PFSK-1 (cell line): ENCODE results near the gene GAST. TPM values are rescaled to one million over a fixed set of nuclear protein-coding genes. Genes with fewer than 3 reads are reported as not detected.

Source experiments
- FOXP2 ChIP-seq: optimal IDR thresholded peaks from 2 replicates; pipeline ENCODE3; 2011; ENCODE audit warnings: borderline replicate concordance, control low read depth, inconsistent platforms; ENCODE audit not compliant: insufficient read depth; ENCODE audit errors: extremely low read length, extremely low read depth
- POLR2AphosphoS5 ChIP-seq: IDR thresholded peaks from 2 replicates; pipeline ENCODE4 v1.6.1; 2012; ENCODE audit warnings: low read depth, mild to moderate bottlenecking, control low read depth, low read length, moderate library complexity
- SIN3A ChIP-seq: IDR thresholded peaks from 2 replicates; pipeline ENCODE4 v1.6.1; 2012; ENCODE audit warnings: mild to moderate bottlenecking, low read length, moderate library complexity, borderline replicate concordance; ENCODE audit not compliant: insufficient read depth
- TAF1 ChIP-seq: IDR thresholded peaks from 2 replicates; pipeline ENCODE4 v1.6.1; 2012; ENCODE audit warnings: low read length, control low read depth, borderline replicate concordance; ENCODE audit not compliant: insufficient read depth
- polyA plus RNA-seq: library from polyadenylated mRNA; unstranded; fragments of >200 nt; gene quantifications from one replicate; pipeline ENCODE4 v1.2.1, GENCODE V29; 2012; ENCODE audit warnings: low read depth, missing spikeins; ENCODE audit not compliant: insufficient read length
- TF ChIP-seq, protein P1 (sequence below), 2 experiments: IDR thresholded peaks; 2 replicates each; pipeline versions ENCODE4 v1.6.1 to v1.8.0; 2011 to 2012; ENCODE audit warnings: low read depth in 2 of 2, low read length in 2 of 2, control low read depth in 1 of 2, inconsistent platforms in 1 of 2, mild to moderate bottlenecking in 1 of 2, moderate library complexity in 1 of 2; ENCODE audit not compliant: insufficient read depth in 1 of 2

Gene GAST, protein sequence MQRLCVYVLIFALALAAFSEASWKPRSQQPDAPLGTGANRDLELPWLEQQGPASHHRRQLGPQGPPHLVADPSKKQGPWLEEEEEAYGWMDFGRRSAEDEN
- not detected for polyA plus RNA-seq

DNA sequence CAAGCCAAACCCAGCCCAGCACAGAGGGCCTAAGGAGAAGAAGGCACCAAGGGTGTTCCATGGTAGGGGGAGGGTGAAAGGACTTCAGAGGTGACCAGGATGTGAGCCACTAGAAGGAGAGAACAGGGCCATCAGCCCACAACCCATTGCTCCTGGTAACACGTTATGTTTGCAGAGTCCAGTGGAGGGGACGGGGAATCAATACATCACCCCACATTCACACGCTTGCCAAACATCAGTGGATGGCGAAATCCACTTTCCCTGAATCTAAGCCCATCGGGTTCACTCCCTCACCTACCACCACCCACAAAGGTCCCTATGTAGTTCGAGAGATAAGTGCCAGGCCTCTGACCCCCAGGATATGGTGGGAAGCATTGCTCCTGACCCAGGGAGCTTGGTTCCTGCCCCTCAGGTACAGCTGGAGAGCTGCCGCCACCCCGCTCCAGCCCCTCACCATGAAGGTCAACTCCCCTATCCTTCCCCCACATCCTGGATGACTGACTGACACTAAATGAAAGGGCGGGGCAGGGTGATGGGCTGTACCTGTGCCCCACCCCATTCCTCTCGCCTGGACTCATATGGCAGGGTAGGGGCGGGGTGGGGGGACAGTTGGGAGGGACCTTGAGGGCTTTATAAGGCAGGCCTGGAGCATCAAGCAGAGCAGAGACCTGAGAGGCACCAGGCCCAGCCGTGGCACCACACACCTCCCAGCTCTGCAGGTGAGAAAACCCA, at the start of gene GAST:
Gene GAST, plus strand, starts transcription at position 663 of the 732 bp plus-strand sequence. CDS start 3,106 bp downstream, outside the sequence.
- no peak for TF ChIP-seq SIN3A
- TF ChIP-seq FOXP2, result no peak
- TF ChIP-seq, protein P1, sequence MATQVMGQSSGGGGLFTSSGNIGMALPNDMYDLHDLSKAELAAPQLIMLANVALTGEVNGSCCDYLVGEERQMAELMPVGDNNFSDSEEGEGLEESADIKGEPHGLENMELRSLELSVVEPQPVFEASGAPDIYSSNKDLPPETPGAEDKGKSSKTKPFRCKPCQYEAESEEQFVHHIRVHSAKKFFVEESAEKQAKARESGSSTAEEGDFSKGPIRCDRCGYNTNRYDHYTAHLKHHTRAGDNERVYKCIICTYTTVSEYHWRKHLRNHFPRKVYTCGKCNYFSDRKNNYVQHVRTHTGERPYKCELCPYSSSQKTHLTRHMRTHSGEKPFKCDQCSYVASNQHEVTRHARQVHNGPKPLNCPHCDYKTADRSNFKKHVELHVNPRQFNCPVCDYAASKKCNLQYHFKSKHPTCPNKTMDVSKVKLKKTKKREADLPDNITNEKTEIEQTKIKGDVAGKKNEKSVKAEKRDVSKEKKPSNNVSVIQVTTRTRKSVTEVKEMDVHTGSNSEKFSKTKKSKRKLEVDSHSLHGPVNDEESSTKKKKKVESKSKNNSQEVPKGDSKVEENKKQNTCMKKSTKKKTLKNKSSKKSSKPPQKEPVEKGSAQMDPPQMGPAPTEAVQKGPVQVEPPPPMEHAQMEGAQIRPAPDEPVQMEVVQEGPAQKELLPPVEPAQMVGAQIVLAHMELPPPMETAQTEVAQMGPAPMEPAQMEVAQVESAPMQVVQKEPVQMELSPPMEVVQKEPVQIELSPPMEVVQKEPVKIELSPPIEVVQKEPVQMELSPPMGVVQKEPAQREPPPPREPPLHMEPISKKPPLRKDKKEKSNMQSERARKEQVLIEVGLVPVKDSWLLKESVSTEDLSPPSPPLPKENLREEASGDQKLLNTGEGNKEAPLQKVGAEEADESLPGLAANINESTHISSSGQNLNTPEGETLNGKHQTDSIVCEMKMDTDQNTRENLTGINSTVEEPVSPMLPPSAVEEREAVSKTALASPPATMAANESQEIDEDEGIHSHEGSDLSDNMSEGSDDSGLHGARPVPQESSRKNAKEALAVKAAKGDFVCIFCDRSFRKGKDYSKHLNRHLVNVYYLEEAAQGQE (IDR thresholded peaks at IDR 0.05; ENCODE audit: insufficient read depth in 1 of 2, low read depth in 2 of 2, low read length in 2 of 2), result no peak
- no peak for TF ChIP-seq POLR2AphosphoS5
- no peak for TF ChIP-seq TAF1

DNA sequence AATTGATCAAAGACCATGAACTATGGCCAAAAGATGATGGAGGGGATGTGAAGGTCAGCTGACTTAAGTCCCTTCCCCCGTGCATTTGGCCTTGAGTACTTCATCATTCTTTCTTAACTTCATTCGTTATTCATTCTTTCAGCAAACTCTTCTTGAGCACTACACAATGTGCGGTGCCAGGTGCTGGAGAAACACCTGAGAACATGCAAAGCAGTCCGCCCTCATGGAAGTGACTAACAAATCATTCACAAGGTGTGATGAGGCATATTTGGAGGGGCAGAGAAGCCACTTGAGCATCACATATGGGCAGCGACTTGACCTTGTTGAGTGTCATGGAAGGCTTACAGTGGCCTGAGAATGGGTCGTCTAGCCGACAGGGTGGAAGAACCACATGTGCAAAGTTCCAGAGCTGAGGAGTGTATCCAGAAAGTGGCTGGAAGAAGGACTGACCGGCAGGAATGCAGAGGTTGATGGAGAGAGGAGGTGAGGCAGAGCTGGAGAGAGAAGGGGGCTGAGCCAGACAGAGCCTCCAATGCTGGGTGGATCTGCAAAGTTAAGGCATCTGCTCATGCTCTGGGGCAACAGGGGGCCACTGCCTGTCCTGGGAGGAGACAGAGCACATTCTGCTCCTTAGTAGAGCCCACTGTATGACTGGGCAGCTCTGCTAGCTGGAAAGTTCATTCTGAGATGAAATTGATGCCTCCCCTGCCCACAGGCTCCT, 48.5 kb upstream of the GAST start:
- no peak for TF ChIP-seq FOXP2
- no peak for TF ChIP-seq POLR2AphosphoS5
- TF ChIP-seq, protein P1 (IDR thresholded peaks at IDR 0.05; ENCODE audit: insufficient read depth in 1 of 2, low read depth in 2 of 2, low read length in 2 of 2), result no peak
- no peak for TF ChIP-seq TAF1
- no peak for TF ChIP-seq SIN3A

DNA sequence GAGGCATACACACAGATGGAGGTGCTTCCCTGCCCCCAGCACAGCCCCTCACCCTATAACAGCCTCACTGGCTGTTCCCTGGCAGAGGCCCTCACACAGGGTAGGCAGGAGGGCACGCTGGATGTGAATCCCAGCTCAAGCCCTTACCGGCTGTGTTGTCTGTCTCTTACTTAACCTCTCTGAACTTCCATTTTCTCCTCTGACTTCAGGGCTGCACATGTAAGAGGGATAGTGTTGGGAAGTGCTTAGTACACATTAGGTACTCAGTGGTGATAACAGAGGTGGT, 48.0 kb upstream of the GAST start:
- TF ChIP-seq POLR2AphosphoS5, result no peak
- TF ChIP-seq, protein P1 (IDR thresholded peaks at IDR 0.05; ENCODE audit: insufficient read depth in 1 of 2, low read depth in 2 of 2, low read length in 2 of 2), result no peak
- TF ChIP-seq TAF1, result no peak
- no peak for TF ChIP-seq FOXP2
- no peak for TF ChIP-seq SIN3A

DNA sequence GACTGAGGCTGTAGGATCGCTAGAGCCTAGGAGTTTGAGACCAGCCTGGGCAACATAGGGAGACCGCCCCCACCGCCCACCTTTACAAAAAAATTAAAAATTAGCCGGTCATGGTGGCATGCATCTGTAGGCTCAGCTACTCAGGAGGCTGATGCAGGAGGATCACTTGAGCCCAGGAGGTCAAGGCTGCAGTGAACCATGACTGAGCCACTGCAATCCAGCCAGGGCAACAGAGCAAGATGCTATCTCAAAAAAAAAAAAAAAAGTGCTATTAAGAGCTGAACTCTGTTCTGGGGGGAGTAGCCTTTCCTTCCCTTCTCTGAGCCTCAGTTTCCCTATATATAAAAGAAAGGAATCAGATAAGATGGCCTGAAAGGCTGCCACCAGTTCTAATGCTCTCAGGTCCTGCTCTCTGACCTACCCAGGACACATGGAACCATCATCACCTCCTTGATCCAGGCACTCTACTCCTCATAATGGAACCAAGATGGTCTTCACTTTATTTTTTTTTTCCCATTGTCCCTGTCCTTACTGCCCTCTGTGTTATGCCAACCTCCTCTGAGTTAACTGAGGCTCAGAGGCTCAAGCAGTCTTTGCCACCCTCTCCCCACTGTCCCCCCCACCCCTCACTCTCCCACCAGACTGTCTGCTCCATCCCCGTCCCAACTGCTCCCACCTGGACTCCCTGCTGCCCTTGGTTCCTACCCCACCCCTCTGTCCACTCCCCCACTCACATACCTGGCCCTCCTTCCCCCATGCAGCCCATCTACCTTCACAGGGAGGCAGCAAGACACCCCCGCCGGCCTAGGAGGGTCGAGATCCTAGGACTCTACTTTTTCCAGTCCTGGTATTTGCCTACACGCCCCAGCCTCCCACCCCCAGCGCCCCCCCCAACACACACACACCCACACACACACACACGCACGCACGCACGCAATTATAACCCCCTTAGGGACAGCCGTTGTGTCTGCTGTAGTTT, 47.3 kb upstream of the GAST start:
- TF ChIP-seq TAF1 (no peak), POLR2AphosphoS5 (no peak), FOXP2 (no peak), SIN3A (no peak)
- TF ChIP-seq, protein P1 (IDR thresholded peaks at IDR 0.05; ENCODE audit: insufficient read depth in 1 of 2, low read depth in 2 of 2, low read length in 2 of 2), result no peak
